ENCODE data around the gene TYW1. TPM values are rescaled to one million over a fixed set of nuclear protein-coding genes. Genes with fewer than 3 reads are reported as not detected.

Gene TYW1
- total RNA-seq, 1 experiment from 2014 or later: 13.4 TPM

- peaks cover 19% of the 10 kb centered on the region for H3K36me3 ChIP-seq (ENCODE audit: low read depth)
- TF ChIP-seq, protein P1, sequence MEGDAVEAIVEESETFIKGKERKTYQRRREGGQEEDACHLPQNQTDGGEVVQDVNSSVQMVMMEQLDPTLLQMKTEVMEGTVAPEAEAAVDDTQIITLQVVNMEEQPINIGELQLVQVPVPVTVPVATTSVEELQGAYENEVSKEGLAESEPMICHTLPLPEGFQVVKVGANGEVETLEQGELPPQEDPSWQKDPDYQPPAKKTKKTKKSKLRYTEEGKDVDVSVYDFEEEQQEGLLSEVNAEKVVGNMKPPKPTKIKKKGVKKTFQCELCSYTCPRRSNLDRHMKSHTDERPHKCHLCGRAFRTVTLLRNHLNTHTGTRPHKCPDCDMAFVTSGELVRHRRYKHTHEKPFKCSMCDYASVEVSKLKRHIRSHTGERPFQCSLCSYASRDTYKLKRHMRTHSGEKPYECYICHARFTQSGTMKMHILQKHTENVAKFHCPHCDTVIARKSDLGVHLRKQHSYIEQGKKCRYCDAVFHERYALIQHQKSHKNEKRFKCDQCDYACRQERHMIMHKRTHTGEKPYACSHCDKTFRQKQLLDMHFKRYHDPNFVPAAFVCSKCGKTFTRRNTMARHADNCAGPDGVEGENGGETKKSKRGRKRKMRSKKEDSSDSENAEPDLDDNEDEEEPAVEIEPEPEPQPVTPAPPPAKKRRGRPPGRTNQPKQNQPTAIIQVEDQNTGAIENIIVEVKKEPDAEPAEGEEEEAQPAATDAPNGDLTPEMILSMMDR (conservative IDR thresholded peaks at IDR 0.05): no peak
- no peak for TF ChIP-seq EZH2 (IDR thresholded peaks at IDR 0.05; ENCODE audit: low read depth)
- H3K9me3 ChIP-seq (ENCODE audit: insufficient read depth, low read depth): no peaks in the 10 kb centered on the region
- no peak overlapping the region for H3K4me3 ChIP-seq
- DNase-seq: no peak
- no peaks in the 10 kb centered on the region for H3K4me1 ChIP-seq (replicated peaks; ENCODE audit: insufficient read depth)
- intact Hi-C loops (cut with micrococcal nuclease; ENCODE audit: unreplicated experiment): no loop called here
- ChIA-PET CTCF (no interaction called here), POLR2A (ENCODE audit: unreplicated experiment) (no interaction called here)
- H3K9me2 ChIP-seq (ENCODE audit: insufficient read depth): no peaks in the 10 kb centered on the region
- no peak overlapping the region for H3K4me2 ChIP-seq
- H3K27me3 ChIP-seq (ENCODE audit: insufficient read depth, low read depth): no peaks in the 10 kb centered on the region
- no TSS peak for BruUV-seq (replicated peaks)
- H3K27ac ChIP-seq: no peak overlapping the region
- no peaks in the 10 kb centered on the region; the same call in 1 of the 2 replicates for H4K20me1 ChIP-seq (ENCODE audit: insufficient read depth)
- no peaks in the 10 kb centered on the region; the same call in 1 of the 2 replicates for H3F3A ChIP-seq (ENCODE audit: insufficient read depth, low read depth)
- H2AFZ ChIP-seq: no peak overlapping the region
- no peaks in the 10 kb centered on the region for H3K79me2 ChIP-seq (ENCODE audit: low read depth)
Observed at GRCh38 chr7:66960192-66960591, 36.4 kb upstream of the TYW1 start.

DNA sequence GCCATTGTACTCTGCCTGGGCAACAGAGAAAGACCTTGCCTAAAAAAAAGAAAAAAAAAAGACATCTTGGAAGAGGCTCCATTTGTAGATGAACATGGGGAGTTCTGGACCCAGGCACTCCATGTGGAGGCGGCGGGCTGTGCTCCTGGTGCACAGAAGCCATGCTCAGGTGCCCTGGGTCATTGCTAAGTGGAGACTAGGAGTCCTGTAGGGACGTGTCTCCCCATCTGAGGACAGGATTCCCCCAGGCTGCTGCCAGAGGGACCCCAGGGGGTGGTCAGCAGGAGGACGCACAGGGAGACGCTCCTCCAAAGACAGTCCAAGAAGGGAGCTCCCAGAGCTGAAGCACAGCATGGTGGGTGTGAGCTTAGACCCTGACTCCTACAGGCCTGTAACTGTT, 35.5 kb upstream of the TYW1 start:
- POLR2A ChIA-PET (ENCODE audit: unreplicated experiment): no interaction called here
- Histone ChIP-seq H3K9me2 (ENCODE audit: insufficient read depth) (no peaks in the 10 kb centered on the region), H3K36me3 (ENCODE audit: low read depth) (peaks cover 10% of the 10 kb centered on the region), H3K79me2 (ENCODE audit: low read depth) (no peaks in the 10 kb centered on the region), H3K4me2 (no peak overlapping the region), H3K9me3 (ENCODE audit: insufficient read depth, low read depth) (no peaks in the 10 kb centered on the region), H3K4me1 (replicated peaks; ENCODE audit: insufficient read depth) (no peaks in the 10 kb centered on the region), H2AFZ (no peak overlapping the region), H3K4me3 (no peak overlapping the region), H3K27me3 (ENCODE audit: insufficient read depth, low read depth) (no peaks in the 10 kb centered on the region), H3K27ac (no peak overlapping the region), H4K20me1 (ENCODE audit: insufficient read depth) (no peaks in the 10 kb centered on the region; the same call in 1 of the 2 replicates), H3F3A (ENCODE audit: insufficient read depth, low read depth) (no peaks in the 10 kb centered on the region; the same call in 1 of the 2 replicates)
- no peak for DNase-seq
- intact Hi-C loops (cut with micrococcal nuclease; ENCODE audit: unreplicated experiment): no loop called here
- TF ChIP-seq EZH2 (IDR thresholded peaks at IDR 0.05; ENCODE audit: low read depth): no peak
- TF ChIP-seq, protein P1 (conservative IDR thresholded peaks at IDR 0.05): no peak
- BruUV-seq (replicated peaks): no TSS peak
- CTCF ChIA-PET: no interaction called here

- no peaks in the 10 kb centered on the region for H3K4me1 ChIP-seq (replicated peaks; ENCODE audit: insufficient read depth)
- ChIA-PET CTCF (no interaction called here), POLR2A (ENCODE audit: unreplicated experiment) (no interaction called here)
- no peaks in the 10 kb centered on the region for H3K79me2 ChIP-seq (ENCODE audit: low read depth)
- DNase-seq: no peak
- no peaks in the 10 kb centered on the region for H3K36me3 ChIP-seq (ENCODE audit: low read depth)
- no peaks in the 10 kb centered on the region for H3K9me2 ChIP-seq (ENCODE audit: insufficient read depth)
- intact Hi-C loops (cut with micrococcal nuclease; ENCODE audit: unreplicated experiment): no loop called here
- TF ChIP-seq, protein P1 (conservative IDR thresholded peaks at IDR 0.05): no peak
- no peak for TF ChIP-seq EZH2 (IDR thresholded peaks at IDR 0.05; ENCODE audit: low read depth)
- no peaks in the 10 kb centered on the region for H3F3A ChIP-seq (ENCODE audit: insufficient read depth, low read depth)
- H4K20me1 ChIP-seq (ENCODE audit: insufficient read depth): no peaks in the 10 kb centered on the region; the same call in 1 of the 2 replicates
- H3K27me3 ChIP-seq (ENCODE audit: insufficient read depth, low read depth): no peaks in the 10 kb centered on the region
- no TSS peak for BruUV-seq (replicated peaks)
- no peak overlapping the region for H3K4me2 ChIP-seq
- no peak overlapping the region for H3K27ac ChIP-seq
- H3K9me3 ChIP-seq (ENCODE audit: insufficient read depth, low read depth): no peaks in the 10 kb centered on the region
- H2AFZ ChIP-seq: no peak overlapping the region
- no peak overlapping the region for H3K4me3 ChIP-seq
Observed at GRCh38 chr7:66964411-66964810, 32.2 kb upstream of the TYW1 start.
